ENCODE results near the gene CPNE4. TPM values are rescaled to one million over a fixed set of nuclear protein-coding genes. Genes with fewer than 3 reads are reported as not detected.

CPNE4 gene
- total and polyA plus RNA-seq, 2 donors (not counting 3 experiments of a cell fraction or from before 2014, with no cell fraction given): not detected

- Histone ChIP-seq H3K4me3 (replicated peaks in 1 of 3; ENCODE audit: insufficient read depth in 1 of 3, low read depth in 1 of 3, low read length in 3 of 3) (no peak overlapping the region), H3K36me3 (ENCODE audit: control insufficient read depth in 2 of 2, extremely low read depth in 1 of 2, insufficient read depth in 2 of 2, low read length in 2 of 2) (no peaks in the 10 kb centered on the region), H3K9me1 (replicated peaks; ENCODE audit: control insufficient read depth, extremely low read depth, insufficient read depth, low read length) (no peaks in the 10 kb centered on the region), H2AFZ (ENCODE audit: low read depth, low read length) (no peak overlapping the region), H4K20me1 (replicated peaks; ENCODE audit: control insufficient read depth, extremely low read depth, insufficient read depth, low read length) (no peaks in the 10 kb centered on the region), H3K79me2 (ENCODE audit: control insufficient read depth, insufficient read depth, low read length) (peaks cover 30% of the 10 kb centered on the region), H3K27ac (ENCODE audit: insufficient read depth, low read depth, low read length) (no peak overlapping the region), H3K27me3 (ENCODE audit: control insufficient read depth in 2 of 2, insufficient read depth in 2 of 2, low read length in 2 of 2) (no peaks in the 10 kb centered on the region), H3K9me3 (replicated peaks; ENCODE audit: control insufficient read depth, insufficient read depth, low read length) (no peaks in the 10 kb centered on the region), H3K4me1 (ENCODE audit: control insufficient read depth, extremely low read depth, insufficient read depth, low read length) (peaks cover 32% of the 10 kb centered on the region), H3K9ac (replicated peaks; ENCODE audit: extremely low read depth, insufficient read depth, low read length) (no peak overlapping the region), H3K4me2 (ENCODE audit: insufficient read depth, low read length) (no peak overlapping the region)
- BruUV-seq (replicated peaks): no TSS peak
- CTCF ChIA-PET: interaction anchor here (0.6 to 1.0 kb wide), 2 partner anchors 20 to 22 kb away, joined by 3 to 4 read pairs; no protein-coding TSS in a partner anchor
- dilution Hi-C loops (cut with MboI; ENCODE audit: extremely low pct_ligation_motif_present, low sequenced_read_pairs): no loop called here
- POLR2A ChIA-PET: no interaction called here
- intact Hi-C loops (cut with micrococcal nuclease): no loop called here
- no peak for FAIRE-seq
- TF ChIP-seq MYC (IDR thresholded peaks at IDR 0.05; ENCODE audit: low read depth, low read length) (no peak), POLR2A (IDR thresholded peaks at IDR 0.05; ENCODE audit: low read depth, low read length) (no peak), POLR2AphosphoS5 (IDR thresholded peaks at IDR 0.05; ENCODE audit: insufficient read depth, low read depth, low read length) (no peak), CTCF (IDR thresholded peaks at IDR 0.05; ENCODE audit: extremely low read depth in 1 of 2, insufficient read depth in 1 of 2, low read depth in 1 of 2, low read length in 2 of 2) (no peak), GATA2 (IDR thresholded peaks at IDR 0.05; ENCODE audit: insufficient read depth, insufficient read length, low read depth, low read length) (no peak), FOS (IDR thresholded peaks at IDR 0.05; ENCODE audit: borderline replicate concordance, insufficient read depth, low read length) (no peak), EZH2 (IDR thresholded peaks at IDR 0.05; ENCODE audit: borderline replicate concordance, low read depth, low read length, severe bottlenecking) (no peak), JUN (IDR thresholded peaks at IDR 0.05; ENCODE audit: borderline replicate concordance, insufficient read depth, insufficient read length, low read depth) (no peak)
- TF ChIP-seq, protein P1, sequence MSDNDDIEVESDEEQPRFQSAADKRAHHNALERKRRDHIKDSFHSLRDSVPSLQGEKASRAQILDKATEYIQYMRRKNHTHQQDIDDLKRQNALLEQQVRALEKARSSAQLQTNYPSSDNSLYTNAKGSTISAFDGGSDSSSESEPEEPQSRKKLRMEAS (IDR thresholded peaks at IDR 0.05; ENCODE audit: insufficient read depth, insufficient read length): no peak
- no peak for DNase-seq (ENCODE audit: low read depth, low spot score)
Measured at GRCh38 chr3:131505421-131505820, 529.4 kb downstream of the CPNE4 start.

Data from endothelial cell of umbilical vein (primary cell).